MM.1S (cell line): ENCODE measurements around the gene ARHGAP4.

ENCODE experiments used
- DNase-seq: peaks from one replicate; pipeline ENCODE4 v3.0.0-alpha.2; 2015
- H2AFZ ChIP-seq: fragments of 300-600 bp; sonication (generic); 2 replicates; pipeline ENCODE4 v1.6.0; 2016; ENCODE audit warnings: antibody characterized with exemption, low read length
- H3F3A ChIP-seq: fragments of 300-600 bp; sonication (generic); 2 replicates; pipeline ENCODE4 v1.6.1; 2016; ENCODE audit warnings: mild to moderate bottlenecking, antibody characterized with exemption, low read length, moderate library complexity, mixed read lengths; ENCODE audit not compliant: insufficient read depth
- H3K27ac ChIP-seq: fragments of 300-600 bp; sonication (generic); 2 replicates; pipeline ENCODE4 v1.5.1; 2016; ENCODE audit warnings: mild to moderate bottlenecking, low read length
- H3K27me3 ChIP-seq: fragments of 300-600 bp; sonication (generic); replicated peaks from 2 replicates; pipeline ENCODE4 v1.6.0; 2016; ENCODE audit warnings: low read length; ENCODE audit not compliant: insufficient read depth
- H3K36me3 ChIP-seq: fragments of 300-600 bp; sonication (generic); replicated peaks from 2 replicates; pipeline ENCODE4 v1.6.1; 2016; ENCODE audit warnings: mild to moderate bottlenecking, low read length, mixed read lengths; ENCODE audit not compliant: insufficient read depth
- H3K4me1 ChIP-seq: fragments of 300-600 bp; sonication (generic); 2 replicates; pipeline ENCODE4 v1.6.1; 2016; ENCODE audit warnings: low read length, mixed read lengths
- H3K4me2 ChIP-seq: fragments of 300-600 bp; sonication (generic); 2 replicates; pipeline ENCODE4 v1.6.0; 2016; ENCODE audit warnings: low read depth, low read length
- H3K4me3 ChIP-seq: fragments of 300-600 bp; sonication (generic); 2 replicates; pipeline ENCODE4 v1.5.1; 2016; ENCODE audit warnings: low read length, mixed read lengths
- H3K79me2 ChIP-seq: fragments of 300-600 bp; sonication (generic); 2 replicates; pipeline ENCODE4 v1.6.1; 2016; ENCODE audit warnings: mixed run types, low read length, mixed read lengths
- H3K9ac ChIP-seq: fragments of 300-600 bp; sonication (generic); 2 replicates; pipeline ENCODE4 v1.6.1; 2016; ENCODE audit warnings: low read length, mixed read lengths
- H3K9me2 ChIP-seq: fragments of 300-600 bp; sonication (generic); replicated peaks from 2 replicates; pipeline ENCODE4 v1.6.1; 2016; ENCODE audit warnings: mild to moderate bottlenecking, low read length, mixed read lengths; ENCODE audit not compliant: insufficient read depth
- H3K9me3 ChIP-seq: fragments of 300-600 bp; sonication (generic); replicated peaks from 2 replicates; pipeline ENCODE4 v1.6.1; 2016; ENCODE audit warnings: mild to moderate bottlenecking, low read length, mixed read lengths; ENCODE audit not compliant: insufficient read depth
- H4K20me1 ChIP-seq: fragments of 300-600 bp; sonication (generic); 2 replicates; pipeline ENCODE4 v1.6.1; 2016; ENCODE audit warnings: mild to moderate bottlenecking, low read length, moderate library complexity, mixed read lengths; ENCODE audit not compliant: insufficient read depth
- EZH2 ChIP-seq: fragments of 300-600 bp; sonication (generic); optimal IDR thresholded peaks from 2 replicates; pipeline ENCODE3; 2017; ENCODE audit warnings: low read depth, mild to moderate bottlenecking, antibody characterized with exemption, low read length, mixed read lengths
- EZH2phosphoT487 ChIP-seq: fragments of 300-600 bp; sonication (generic); IDR thresholded peaks from 2 replicates; pipeline ENCODE4 v1.6.1; 2018; ENCODE audit warnings: antibody characterized with exemption, low read length
- TF ChIP-seq, protein P1 (sequence below): fragments of 300-600 bp; sonication (generic); IDR thresholded peaks from 2 replicates; pipeline ENCODE4 v1.5.1; 2016; ENCODE audit warnings: antibody characterized with exemption, low read length, mixed read lengths

Gene ARHGAP4

DNA sequence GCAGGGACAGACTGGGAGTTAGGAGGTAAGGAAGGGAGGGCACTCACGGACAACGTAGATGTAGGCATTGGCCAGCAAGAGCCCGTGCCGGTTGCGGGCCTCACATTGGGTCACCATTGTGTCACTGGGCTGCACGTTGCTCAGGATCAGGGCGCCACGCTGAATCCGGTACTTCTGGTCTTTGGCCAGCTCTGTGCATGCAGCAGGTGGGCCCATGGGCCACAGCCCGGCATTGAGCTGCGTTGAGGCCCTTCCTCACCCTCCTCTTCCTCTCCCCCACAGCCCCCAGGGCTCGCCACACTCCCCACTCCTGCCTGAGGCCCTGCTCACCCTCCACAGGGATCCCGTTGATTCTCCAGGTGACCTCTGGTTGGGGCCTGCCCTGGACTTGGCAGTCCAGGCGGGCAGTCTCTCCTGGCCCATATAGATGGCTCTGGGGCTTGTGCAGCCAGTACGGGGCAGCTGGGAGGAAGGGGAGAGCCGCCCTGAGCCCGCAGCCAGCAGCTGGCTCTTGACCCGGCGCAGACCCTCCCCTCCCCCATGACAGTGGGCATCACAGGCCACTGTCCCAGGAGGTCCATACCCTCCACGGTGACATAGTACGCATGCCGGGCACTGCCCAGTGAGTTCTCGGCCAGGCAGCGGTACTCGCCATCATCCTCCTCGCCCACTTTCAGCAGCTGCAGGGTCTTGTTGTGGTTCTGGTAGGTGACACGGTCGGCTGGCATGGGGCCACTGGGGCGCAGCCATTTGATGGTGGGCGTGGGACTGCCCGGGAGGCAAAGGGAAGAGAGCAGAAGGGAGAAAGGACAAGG is 56.4 kb downstream of the ARHGAP4 start:
- no peak overlapping the region for H2AFZ ChIP-seq
- no peak overlapping the region for H3K27ac ChIP-seq
- H3K79me2 ChIP-seq: no peaks in the 10 kb centered on the region
- no peaks in the 10 kb centered on the region for H3K9me2 ChIP-seq
- no peak overlapping the region for H3K4me3 ChIP-seq
- no peak overlapping the region for H3K4me2 ChIP-seq
- no peaks in the 10 kb centered on the region for H4K20me1 ChIP-seq
- no peak for DNase-seq
- no peak for TF ChIP-seq EZH2phosphoT487
- no peak for TF ChIP-seq EZH2
- TF ChIP-seq, protein P1, sequence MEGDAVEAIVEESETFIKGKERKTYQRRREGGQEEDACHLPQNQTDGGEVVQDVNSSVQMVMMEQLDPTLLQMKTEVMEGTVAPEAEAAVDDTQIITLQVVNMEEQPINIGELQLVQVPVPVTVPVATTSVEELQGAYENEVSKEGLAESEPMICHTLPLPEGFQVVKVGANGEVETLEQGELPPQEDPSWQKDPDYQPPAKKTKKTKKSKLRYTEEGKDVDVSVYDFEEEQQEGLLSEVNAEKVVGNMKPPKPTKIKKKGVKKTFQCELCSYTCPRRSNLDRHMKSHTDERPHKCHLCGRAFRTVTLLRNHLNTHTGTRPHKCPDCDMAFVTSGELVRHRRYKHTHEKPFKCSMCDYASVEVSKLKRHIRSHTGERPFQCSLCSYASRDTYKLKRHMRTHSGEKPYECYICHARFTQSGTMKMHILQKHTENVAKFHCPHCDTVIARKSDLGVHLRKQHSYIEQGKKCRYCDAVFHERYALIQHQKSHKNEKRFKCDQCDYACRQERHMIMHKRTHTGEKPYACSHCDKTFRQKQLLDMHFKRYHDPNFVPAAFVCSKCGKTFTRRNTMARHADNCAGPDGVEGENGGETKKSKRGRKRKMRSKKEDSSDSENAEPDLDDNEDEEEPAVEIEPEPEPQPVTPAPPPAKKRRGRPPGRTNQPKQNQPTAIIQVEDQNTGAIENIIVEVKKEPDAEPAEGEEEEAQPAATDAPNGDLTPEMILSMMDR: no peak
- peaks cover 46% of the 10 kb centered on the region for H3K27me3 ChIP-seq
- no peaks in the 10 kb centered on the region for H3F3A ChIP-seq
- H3K36me3 ChIP-seq: no peaks in the 10 kb centered on the region
- H3K4me1 ChIP-seq: no peaks in the 10 kb centered on the region
- H3K9ac ChIP-seq: no peak overlapping the region
- no peaks in the 10 kb centered on the region for H3K9me3 ChIP-seq

DNA sequence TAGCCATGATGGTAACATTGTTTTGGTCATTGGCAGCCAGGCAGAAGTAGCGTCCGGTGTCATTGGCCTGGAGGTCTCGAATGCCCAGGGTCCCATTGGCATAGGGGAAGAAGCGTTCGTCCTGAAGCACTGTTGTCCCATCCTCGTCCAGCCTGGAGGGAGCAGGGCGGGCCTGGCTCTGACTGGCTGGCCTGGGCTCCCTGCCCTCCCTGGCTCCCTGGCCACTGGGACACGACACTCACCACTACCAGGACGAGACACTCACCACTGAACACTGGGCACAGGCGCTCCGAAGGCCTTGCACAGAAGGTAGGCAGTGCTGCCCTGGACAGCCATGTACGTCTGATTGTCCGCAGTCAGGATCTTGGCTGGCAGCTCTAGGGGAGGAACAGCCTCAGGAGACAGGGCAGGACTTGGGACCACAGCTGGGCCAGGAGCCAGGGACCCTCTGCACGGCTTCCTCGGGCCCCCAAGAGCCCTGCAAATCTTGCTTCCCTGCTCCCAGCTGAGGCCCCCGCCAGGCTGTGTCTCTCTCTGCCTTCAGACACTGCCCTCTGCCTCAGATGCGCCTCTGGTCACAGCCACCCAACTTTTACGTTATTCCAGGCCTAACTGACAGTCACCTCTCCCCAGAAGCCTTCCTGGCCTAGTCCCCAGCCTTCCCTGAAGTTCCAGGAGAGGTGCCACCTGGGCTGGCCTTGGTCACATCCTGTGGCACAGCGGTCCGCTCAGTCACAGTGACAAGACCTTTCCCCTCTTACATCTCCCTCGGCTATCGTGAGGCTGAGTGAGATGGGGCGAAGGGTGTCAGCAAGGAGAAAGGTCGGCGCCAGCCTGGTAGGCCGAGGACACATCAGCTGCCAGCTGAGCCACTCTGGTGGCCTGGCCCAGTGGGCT is 57.2 kb downstream of the ARHGAP4 start:
- Histone ChIP-seq H3F3A (no peaks in the 10 kb centered on the region), H3K9ac (no peak overlapping the region), H3K9me3 (no peaks in the 10 kb centered on the region), H3K36me3 (no peaks in the 10 kb centered on the region), H3K4me2 (no peak overlapping the region), H4K20me1 (no peaks in the 10 kb centered on the region), H3K27ac (no peak overlapping the region), H3K4me3 (no peak overlapping the region), H3K79me2 (no peaks in the 10 kb centered on the region), H3K27me3 (peaks cover 52% of the 10 kb centered on the region), H3K4me1 (no peaks in the 10 kb centered on the region), H2AFZ (no peak overlapping the region), H3K9me2 (no peaks in the 10 kb centered on the region)
- TF ChIP-seq EZH2: no peak
- TF ChIP-seq, protein P1: no peak
- no peak for TF ChIP-seq EZH2phosphoT487
- DNase-seq: no peak

DNA sequence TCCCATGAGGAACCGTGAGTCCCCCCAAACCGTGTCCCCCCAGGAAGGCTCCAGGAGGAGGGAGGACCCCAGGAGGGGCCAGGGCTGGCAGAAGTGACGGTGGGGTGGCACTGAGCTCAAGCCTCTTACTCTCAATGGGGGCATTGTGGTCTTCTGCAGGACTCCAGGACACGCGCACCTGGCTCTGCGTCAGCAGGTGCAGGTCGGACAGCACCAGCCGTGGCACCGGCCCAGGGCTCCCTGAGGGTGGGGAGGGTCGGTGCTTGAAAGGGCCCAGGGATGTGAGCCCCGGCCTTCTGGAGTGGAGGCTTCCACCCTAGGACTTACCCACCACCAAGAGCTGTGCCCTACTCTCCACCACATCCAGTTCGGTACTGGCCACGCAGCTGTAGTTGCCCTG is 58.4 kb downstream of the ARHGAP4 start:
- Histone ChIP-seq H3K27ac (no peak overlapping the region), H3K36me3 (no peaks in the 10 kb centered on the region), H3K4me2 (no peak overlapping the region), H3K9me3 (no peaks in the 10 kb centered on the region), H3K4me1 (no peaks in the 10 kb centered on the region), H3K9me2 (no peaks in the 10 kb centered on the region), H3K4me3 (no peak overlapping the region), H3K9ac (no peak overlapping the region), H3K79me2 (no peaks in the 10 kb centered on the region), H3F3A (no peaks in the 10 kb centered on the region), H3K27me3 (peaks cover 54% of the 10 kb centered on the region), H2AFZ (no peak overlapping the region), H4K20me1 (no peaks in the 10 kb centered on the region)
- TF ChIP-seq, protein P1: no peak
- no peak for TF ChIP-seq EZH2phosphoT487
- TF ChIP-seq EZH2: no peak
- no peak for DNase-seq
